Activated naive CD8-positive, alpha-beta T cell treated with anti-CD3 and anti-CD28 coated beads, Interleukin-2, amount 50 U/mL, for 24 hours (primary cell): Measurements from ENCODE around the gene MIS12.

Experiments used
- ATAC-seq: fragments of 150-1000 bp; cut with Tn5 transposase; one replicate; pipeline ENCODE4 v1.10.0; 2021
- DNase-seq: peaks from one replicate; pipeline ENCODE4 v3.0.0; 2021
- H3K27ac Mint-ChIP-seq: one replicate; pipeline ENCODE4 v1.8.0; 2021; ENCODE audit warnings: mild to moderate bottlenecking, mixed read lengths
- H3K27me3 Mint-ChIP-seq: one replicate; pipeline ENCODE4 v1.8.0; 2021; ENCODE audit warnings: mixed read lengths
- H3K36me3 Mint-ChIP-seq: one replicate; pipeline ENCODE4 v1.8.0; 2021; ENCODE audit warnings: low read depth, mixed read lengths
- H3K4me1 Mint-ChIP-seq: one replicate; pipeline ENCODE4 v1.8.0; 2021; ENCODE audit warnings: mixed read lengths
- H3K4me3 Mint-ChIP-seq: one replicate; pipeline ENCODE4 v1.8.0; 2021; ENCODE audit warnings: mild to moderate bottlenecking, moderate library complexity, mixed read lengths
- H3K9me3 Mint-ChIP-seq: one replicate; pipeline ENCODE4 v1.8.0; 2021; ENCODE audit warnings: mixed read lengths

Gene MIS12

DNA sequence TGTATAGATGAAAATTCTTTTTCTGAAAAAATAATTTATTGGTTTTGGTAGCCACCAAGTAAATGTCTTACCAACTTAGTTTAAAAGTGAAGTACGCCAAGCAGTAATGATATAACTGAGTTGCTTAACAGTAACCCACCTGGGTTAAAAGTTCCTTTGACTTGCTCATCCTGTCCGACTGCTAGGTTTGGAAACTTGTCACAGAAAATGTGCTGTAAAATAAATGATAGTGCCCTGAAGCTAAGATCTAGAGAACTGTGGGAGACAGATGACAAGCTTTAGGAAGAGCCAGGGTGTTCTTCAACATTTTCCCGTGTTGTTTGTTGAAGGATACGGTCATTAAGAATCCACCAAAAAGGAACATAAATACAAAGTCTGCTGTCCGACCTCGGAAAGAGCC lies 5.4 kb upstream of the MIS12 start:
- H3K27me3 Mint-ChIP-seq, result no peaks in the 10 kb centered on the region
- DNase-seq (no peak), ATAC-seq (no peak)
- H3K27ac Mint-ChIP-seq, result no peak overlapping the region
- peaks cover 32% of the 10 kb centered on the region for H3K4me1 Mint-ChIP-seq
- no peak overlapping the region for H3K4me3 Mint-ChIP-seq
- peaks cover 70% of the 10 kb centered on the region for H3K36me3 Mint-ChIP-seq
- no peaks in the 10 kb centered on the region for H3K9me3 Mint-ChIP-seq

DNA sequence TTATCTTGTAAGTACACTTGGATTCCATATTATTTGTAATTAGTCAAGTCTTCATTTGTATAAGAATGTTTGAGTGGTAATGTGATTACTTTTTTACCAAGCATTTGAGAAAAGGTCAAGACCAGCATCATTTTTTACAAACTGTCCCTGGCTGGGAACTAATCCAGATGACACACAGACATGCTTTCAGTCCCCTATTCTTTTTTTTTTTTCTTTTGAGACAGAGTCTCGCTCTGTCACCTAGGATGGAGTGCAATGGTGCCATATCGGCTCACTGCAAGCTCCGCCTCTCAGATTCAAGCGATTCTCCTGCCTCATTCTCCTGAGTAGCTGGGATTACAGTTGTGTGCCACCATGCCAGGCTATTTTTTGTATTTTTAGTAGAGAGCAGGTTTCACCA lies 4.9 kb upstream of the MIS12 start:
- Mint-ChIP-seq H3K27me3 (no peaks in the 10 kb centered on the region), H3K36me3 (peaks cover 70% of the 10 kb centered on the region), H3K4me1 (peaks cover 34% of the 10 kb centered on the region), H3K9me3 (no peaks in the 10 kb centered on the region), H3K4me3 (no peak overlapping the region), H3K27ac (no peak overlapping the region)
- ATAC-seq (no peak), DNase-seq (no peak)

DNA sequence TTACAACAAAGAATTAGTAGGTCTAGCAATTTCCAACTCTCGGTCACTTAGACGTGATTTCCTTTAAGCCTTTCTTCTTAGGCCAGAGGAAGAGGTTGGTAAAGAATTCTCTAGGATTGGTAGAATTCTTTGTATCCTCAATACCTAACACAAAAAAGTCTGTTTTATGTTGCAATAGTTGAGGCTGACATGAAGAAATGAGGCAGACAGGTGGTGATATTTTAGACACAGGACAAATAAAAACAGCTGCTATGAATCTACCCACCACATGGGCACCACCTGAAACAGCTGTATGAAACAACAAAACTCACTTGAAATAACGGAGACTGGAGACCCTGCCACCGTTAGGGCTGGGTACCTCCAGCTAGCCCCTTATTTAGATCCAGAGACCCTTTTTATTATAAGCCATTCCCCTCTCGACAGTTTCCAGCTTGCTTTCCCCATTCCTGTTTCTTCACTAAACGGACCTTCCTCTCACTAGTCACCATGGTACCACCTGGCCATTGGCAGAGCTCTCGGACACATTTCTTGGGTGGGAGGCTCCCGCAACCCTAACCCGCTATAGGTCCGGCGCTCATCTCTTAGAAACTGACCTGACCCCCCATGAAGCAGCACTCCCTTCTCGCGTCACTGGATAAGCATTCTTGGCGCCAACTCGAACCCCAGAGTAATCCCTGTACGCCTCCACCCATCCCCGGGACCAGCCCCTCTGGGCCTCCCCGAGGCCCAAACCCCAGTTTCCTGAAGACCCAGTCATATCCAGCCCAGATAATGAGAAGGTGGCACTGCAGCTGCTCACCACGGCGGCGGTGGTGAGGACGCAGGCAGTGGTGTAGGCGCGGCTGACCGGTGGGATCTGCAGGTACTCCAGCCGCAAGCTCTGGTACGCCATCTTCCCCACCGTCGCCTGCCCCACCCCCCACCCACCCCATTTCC lies 828 bp upstream of the MIS12 start, which contains the start of gene DERL2:
Gene DERL2, minus strand, starts transcription at position 909 of the 936 bp plus-strand sequence. Its CDS starts 17 bp downstream, at position 892.
- peaks cover 58% of the 10 kb centered on the region for H3K4me1 Mint-ChIP-seq
- H3K4me3 Mint-ChIP-seq, result peak within 1 kb of the TSS; percentile 96
- H3K36me3 Mint-ChIP-seq, result peaks cover 71% of the 10 kb centered on the region
- no peaks in the 10 kb centered on the region for H3K27me3 Mint-ChIP-seq
- peak; percentile 16 for ATAC-seq
- H3K9me3 Mint-ChIP-seq, result no peaks in the 10 kb centered on the region
- DNase-seq, result no peak
- H3K27ac Mint-ChIP-seq, result peak within 1 kb of the TSS; percentile 98

- H3K36me3 Mint-ChIP-seq, result peaks cover 57% of the 10 kb centered on the region
- H3K4me1 Mint-ChIP-seq, result peaks cover 49% of the 10 kb centered on the region
- no peaks in the 10 kb centered on the region for H3K27me3 Mint-ChIP-seq
- no peak overlapping the region for H3K4me3 Mint-ChIP-seq
- H3K27ac Mint-ChIP-seq, result no peak overlapping the region
- no peaks in the 10 kb centered on the region for H3K9me3 Mint-ChIP-seq
- DNase-seq, result no peak
- no peak for ATAC-seq
Observed at GRCh38 chr17:5488752-5489151, 2.4 kb downstream of the MIS12 start.

GRCh38 chr17:5492970-5493369 lies 6.6 kb downstream of the MIS12 start:
- Mint-ChIP-seq H3K36me3 (peaks cover 32% of the 10 kb centered on the region), H3K4me3 (no peak overlapping the region), H3K9me3 (no peaks in the 10 kb centered on the region), H3K27me3 (no peaks in the 10 kb centered on the region), H3K4me1 (peaks cover 14% of the 10 kb centered on the region), H3K27ac (no peak overlapping the region)
- ATAC-seq, result no peak
- no peak for DNase-seq

GRCh38 chr17:5499476-5500231 lies 13.3 kb downstream of the MIS12 start:
- Mint-ChIP-seq H3K4me3 (peak overlapping the region; percentile 85), H3K27me3 (no peaks in the 10 kb centered on the region), H3K27ac (no peak overlapping the region), H3K36me3 (no peaks in the 10 kb centered on the region), H3K4me1 (peaks cover 21% of the 10 kb centered on the region), H3K9me3 (no peaks in the 10 kb centered on the region)
- DNase-seq, result no peak
- ATAC-seq, result no peak

- no peak overlapping the region for H3K27ac Mint-ChIP-seq
- peaks cover 21% of the 10 kb centered on the region for H3K4me1 Mint-ChIP-seq
- H3K9me3 Mint-ChIP-seq, result no peaks in the 10 kb centered on the region
- ATAC-seq, result no peak
- no peaks in the 10 kb centered on the region for H3K27me3 Mint-ChIP-seq
- no peaks in the 10 kb centered on the region for H3K36me3 Mint-ChIP-seq
- peak overlapping the region; percentile 85 for H3K4me3 Mint-ChIP-seq
- no peak for DNase-seq
Observed at GRCh38 chr17:5500247-5500588, 13.9 kb downstream of the MIS12 start.

DNA sequence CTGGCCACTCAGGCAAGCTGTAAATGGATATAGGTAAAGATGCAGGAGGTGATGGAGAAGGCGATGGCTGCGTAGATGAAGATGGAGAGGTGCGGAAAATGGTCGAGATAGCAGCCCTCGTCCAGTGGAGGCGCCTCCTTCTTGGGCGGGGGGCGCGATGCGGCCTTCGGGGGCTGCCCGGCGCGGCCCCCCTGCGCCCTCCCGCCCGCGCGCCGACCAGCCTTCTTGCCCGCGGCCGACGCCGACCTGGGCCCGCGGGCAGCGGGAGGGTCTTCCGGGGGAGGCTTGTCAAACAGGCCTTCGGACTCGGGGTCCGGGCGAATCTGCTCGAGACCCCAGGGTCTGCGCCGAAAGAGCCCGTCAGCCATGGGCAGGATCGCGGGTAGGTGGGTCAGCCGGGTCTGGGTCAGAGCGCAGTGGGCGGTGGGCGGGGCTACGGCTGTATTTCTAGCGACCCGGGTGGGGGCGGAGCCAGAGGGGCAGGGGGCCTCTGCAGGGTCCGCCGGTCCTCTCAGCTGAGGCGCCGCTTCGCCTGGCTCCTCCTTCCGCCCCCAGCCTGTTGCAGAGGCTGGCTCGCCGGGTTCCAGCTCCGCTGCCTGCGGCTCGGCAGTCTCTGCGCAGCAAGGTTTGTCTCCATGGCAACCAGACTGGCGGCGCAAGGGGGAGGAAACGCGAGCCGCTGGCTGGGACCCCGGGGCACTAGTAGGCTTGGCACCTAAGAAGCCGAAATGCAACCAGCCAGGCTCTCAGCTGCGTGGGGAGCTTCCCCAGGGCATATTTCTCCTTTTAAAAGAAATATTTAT lies 14.4 kb downstream of the MIS12 start:
- DNase-seq (peak; percentile 73), ATAC-seq (peak; percentile 88)
- Mint-ChIP-seq H3K27ac (no peak overlapping the region), H3K4me3 (peak overlapping the region; percentile 85), H3K27me3 (no peaks in the 10 kb centered on the region), H3K9me3 (no peaks in the 10 kb centered on the region), H3K4me1 (peaks cover 21% of the 10 kb centered on the region), H3K36me3 (no peaks in the 10 kb centered on the region)

DNA sequence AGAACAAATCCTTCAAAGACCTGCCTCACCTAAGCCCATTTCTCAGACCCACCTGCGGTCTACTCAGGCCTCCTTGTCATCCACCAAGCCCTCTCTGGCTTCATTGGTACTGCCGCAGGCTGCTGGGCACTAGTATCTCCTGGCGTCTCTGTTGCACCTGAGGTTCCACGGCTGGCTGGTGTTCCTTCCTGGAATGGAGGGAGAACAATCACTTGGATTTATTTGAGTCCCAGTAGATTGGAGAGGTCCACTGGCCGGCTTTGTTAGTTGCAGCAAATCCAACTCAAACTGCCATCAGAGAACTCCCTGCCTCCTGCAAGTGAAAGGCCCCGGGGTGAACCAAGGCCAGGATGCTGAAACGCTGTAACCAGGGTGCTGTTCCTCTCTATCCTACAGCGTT lies 15.3 kb downstream of the MIS12 start:
- Mint-ChIP-seq H3K9me3 (no peaks in the 10 kb centered on the region), H3K27me3 (no peaks in the 10 kb centered on the region), H3K36me3 (no peaks in the 10 kb centered on the region), H3K27ac (no peak overlapping the region), H3K4me3 (peak overlapping the region; percentile 85), H3K4me1 (peaks cover 21% of the 10 kb centered on the region)
- ATAC-seq, result no peak
- DNase-seq, result no peak

- no peaks in the 10 kb centered on the region for H3K27me3 Mint-ChIP-seq
- ATAC-seq, result no peak
- no peak overlapping the region for H3K27ac Mint-ChIP-seq
- DNase-seq, result no peak
- H3K4me3 Mint-ChIP-seq, result no peak overlapping the region
- H3K9me3 Mint-ChIP-seq, result no peaks in the 10 kb centered on the region
- H3K36me3 Mint-ChIP-seq, result no peaks in the 10 kb centered on the region
- peaks cover 21% of the 10 kb centered on the region for H3K4me1 Mint-ChIP-seq
Observed at GRCh38 chr17:5502552-5502951, 16.2 kb downstream of the MIS12 start.

DNA sequence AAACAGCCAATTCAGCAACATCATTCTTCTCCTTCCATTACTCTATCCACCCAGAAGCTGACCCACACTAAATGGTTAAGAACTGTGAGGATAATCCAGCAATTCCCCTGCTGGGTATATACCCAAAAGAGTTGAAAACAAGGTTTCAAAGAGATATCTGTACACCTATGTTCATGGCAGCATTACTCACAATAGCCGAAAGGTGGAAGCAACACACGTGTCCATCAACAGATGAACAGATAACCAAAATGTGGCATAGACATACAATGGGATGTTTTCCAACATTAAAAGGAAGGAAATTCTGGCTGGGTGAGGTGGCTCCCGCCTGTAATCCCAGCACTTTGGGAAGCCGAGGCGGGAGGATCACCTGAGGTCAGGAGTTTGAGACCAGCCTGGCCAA lies 19.9 kb downstream of the MIS12 start:
- no peak for ATAC-seq
- Mint-ChIP-seq H3K27ac (no peak overlapping the region), H3K27me3 (no peaks in the 10 kb centered on the region), H3K4me3 (no peak overlapping the region), H3K36me3 (peaks cover 4% of the 10 kb centered on the region), H3K9me3 (no peaks in the 10 kb centered on the region), H3K4me1 (peaks cover 3% of the 10 kb centered on the region)
- no peak for DNase-seq

- DNase-seq (no peak), ATAC-seq (no peak)
- Mint-ChIP-seq H3K4me3 (no peak overlapping the region), H3K36me3 (peaks cover 17% of the 10 kb centered on the region), H3K27ac (no peak overlapping the region), H3K27me3 (no peaks in the 10 kb centered on the region), H3K4me1 (peaks cover 21% of the 10 kb centered on the region), H3K9me3 (no peaks in the 10 kb centered on the region)
Observed at GRCh38 chr17:5508810-5509209, 22.4 kb downstream of the MIS12 start.

DNA sequence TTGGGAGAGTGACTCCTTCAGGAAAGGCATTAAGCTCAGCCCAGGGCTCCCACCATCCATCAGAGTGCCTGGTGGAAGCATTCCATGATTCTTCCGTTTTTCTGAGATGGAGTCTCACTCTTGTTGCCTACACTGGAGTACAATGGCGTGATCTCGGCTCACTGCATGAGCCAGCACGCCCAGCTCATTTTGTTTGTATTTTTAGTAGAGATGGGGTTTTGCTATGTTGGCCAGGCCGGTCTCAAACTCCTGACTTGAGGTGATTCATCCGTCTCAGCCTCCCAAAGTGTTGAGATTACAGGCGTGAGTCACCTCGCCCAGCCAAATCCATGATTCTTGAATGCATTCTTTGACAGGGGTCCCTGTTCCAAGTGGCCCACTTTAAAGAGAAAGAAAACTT lies 23.1 kb downstream of the MIS12 start:
- H3K27ac Mint-ChIP-seq, result no peak overlapping the region
- no peaks in the 10 kb centered on the region for H3K27me3 Mint-ChIP-seq

GRCh38 chr17:5510771-5511170 lies 24.4 kb downstream of the MIS12 start:
- no peak overlapping the region for H3K4me3 Mint-ChIP-seq
- H3K9me3 Mint-ChIP-seq, result no peaks in the 10 kb centered on the region
- no peak for ATAC-seq
- no peaks in the 10 kb centered on the region for H3K27me3 Mint-ChIP-seq
- peaks cover 26% of the 10 kb centered on the region for H3K4me1 Mint-ChIP-seq
- peaks cover 31% of the 10 kb centered on the region for H3K36me3 Mint-ChIP-seq
- DNase-seq, result no peak
- no peak overlapping the region for H3K27ac Mint-ChIP-seq

More for the DNA sequence above, 23.1 kb downstream of the MIS12 start:
- DNase-seq (no peak), ATAC-seq (no peak)
- peaks cover 26% of the 10 kb centered on the region for H3K4me1 Mint-ChIP-seq
- H3K36me3 Mint-ChIP-seq, result peaks cover 21% of the 10 kb centered on the region
- H3K4me3 Mint-ChIP-seq, result no peak overlapping the region
- H3K9me3 Mint-ChIP-seq, result no peaks in the 10 kb centered on the region
